Esophagus squamous epithelium (tissue), 5 donors: ENCODE measurements around the gene CARMIL1. TPM values are rescaled to one million over a fixed set of nuclear protein-coding genes. Genes with fewer than 3 reads are reported as not detected.

Experiments
- DNase-seq: peaks from one replicate; lab custom pipeline; 2025; lab: John Stamatoyannopoulos, UW
- H3K27ac ChIP-seq, 4 donors: fragments of 200-600 bp; sonication (generic); one replicate each; pipeline ENCODE4 v1.5.1; 2016 to 2019; ENCODE audit warnings: mild to moderate bottlenecking in 1 of 4
- H3K27me3 ChIP-seq, 4 donors: fragments of 200-600 bp; sonication (generic); 1 replicate in 3 of 4; 2 replicates in 1 of 4; pipeline versions ENCODE4 v1.5.1 to v1.6.0; 2017 to 2021; ENCODE audit warnings: antibody characterized with exemption in 1 of 4
- H3K36me3 ChIP-seq, 3 donors: fragments of 200-600 bp; sonication (generic); one replicate each; pipeline ENCODE4 v1.5.1; 2016 to 2019
- H3K4me1 ChIP-seq, 3 donors: fragments of 200-600 bp; sonication (generic); one replicate each; pipeline ENCODE4 v1.5.1; 2017 to 2019
- H3K4me3 ChIP-seq, 4 donors: fragments of 200-600 bp; sonication (generic); 1 replicate in 3 of 4; 2 replicates in 1 of 4; pipeline ENCODE4 v1.5.1; 2016 to 2019; ENCODE audit warnings: mild to moderate bottlenecking in 2 of 4, moderate library complexity in 1 of 4
- H3K9me3 ChIP-seq, 3 donors: fragments of 200-600 bp; sonication (generic); one replicate each; pipeline ENCODE4 v1.5.1; 2016 to 2019
- POLR2A ChIP-seq, 4 donors: fragments of 450-650 bp; IDR thresholded peaks; one replicate each; pipeline ENCODE4 v1.6.1; 2017; ENCODE audit warnings: antibody characterized with exemption in 4 of 4, mild to moderate bottlenecking in 4 of 4, moderate library complexity in 3 of 4
- WGBS, 2 donors: methylation state at CpG; one replicate each; pipeline ENCODE4 v1.1.5; 2018; 5-methylcytosine and 5-hydroxymethylcytosine counted together
- intact Hi-C: fragments of 100-400 bp; cut with DNase I; formaldehyde crosslinking; loops from one replicate; pipeline ENCODE4 v1.15.0; 2022
- total RNA-seq, 4 donors: library from RNA; depleted of rRNA; stranded (reverse); fragments of >200 nt; gene quantifications; one replicate each; pipeline ENCODE4 v1.1.0, GENCODE V29; 2016
- TF ChIP-seq, protein P1 (sequence below), 6 experiments: fragments of 450-650 bp in 4 of 6; fragments of 200-600 bp in 2 of 6; sonication (generic) in 2 of 6; IDR thresholded peaks; one replicate each; pipeline ENCODE4 v1.5.1; 2016 to 2019; ENCODE audit warnings: antibody characterized with exemption in 6 of 6, mild to moderate bottlenecking in 4 of 6, moderate library complexity in 4 of 6
- donor health status: DM: yes; HTN: yes; CAD: no.

CARMIL1 gene
- total RNA-seq, 4 donors from 2014 or later, result 7.2 to 19.7 (median 18.3) TPM

DNA sequence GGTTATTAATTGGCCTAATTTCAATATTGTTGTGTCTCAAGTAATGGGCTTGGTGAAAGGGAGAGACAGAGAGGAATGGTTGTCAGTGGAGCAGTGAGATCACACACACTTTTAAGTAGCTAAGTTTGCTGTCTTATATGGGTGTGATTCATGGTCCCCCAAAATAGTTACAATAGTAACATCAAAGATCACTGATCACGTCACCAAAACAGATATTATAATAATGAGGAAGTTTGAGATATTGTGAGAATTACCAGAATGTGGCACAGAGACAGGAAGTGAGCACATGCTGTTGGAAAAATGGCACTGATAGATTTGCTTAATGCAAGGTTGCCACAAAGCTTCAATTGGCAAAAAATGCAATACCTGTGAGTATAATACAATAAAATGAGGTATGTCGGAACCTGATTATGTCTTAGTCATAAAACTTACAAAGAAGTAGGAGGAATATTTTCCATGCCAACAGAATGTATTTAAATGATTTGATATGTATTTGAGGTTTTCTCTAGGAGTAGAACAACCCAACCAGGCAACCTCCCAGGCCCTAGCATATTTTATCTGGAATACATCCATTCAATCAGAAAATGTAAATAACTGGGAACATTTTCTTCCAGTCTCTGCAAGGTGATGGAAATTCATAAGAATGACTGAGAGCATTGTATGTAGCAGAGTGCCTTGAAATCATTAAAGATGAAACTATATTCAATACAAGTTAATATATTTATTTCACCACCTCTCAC, 167.8 kb downstream of the CARMIL1 start:
- intact Hi-C loops, result no loop called here
- TF ChIP-seq, protein P1, sequence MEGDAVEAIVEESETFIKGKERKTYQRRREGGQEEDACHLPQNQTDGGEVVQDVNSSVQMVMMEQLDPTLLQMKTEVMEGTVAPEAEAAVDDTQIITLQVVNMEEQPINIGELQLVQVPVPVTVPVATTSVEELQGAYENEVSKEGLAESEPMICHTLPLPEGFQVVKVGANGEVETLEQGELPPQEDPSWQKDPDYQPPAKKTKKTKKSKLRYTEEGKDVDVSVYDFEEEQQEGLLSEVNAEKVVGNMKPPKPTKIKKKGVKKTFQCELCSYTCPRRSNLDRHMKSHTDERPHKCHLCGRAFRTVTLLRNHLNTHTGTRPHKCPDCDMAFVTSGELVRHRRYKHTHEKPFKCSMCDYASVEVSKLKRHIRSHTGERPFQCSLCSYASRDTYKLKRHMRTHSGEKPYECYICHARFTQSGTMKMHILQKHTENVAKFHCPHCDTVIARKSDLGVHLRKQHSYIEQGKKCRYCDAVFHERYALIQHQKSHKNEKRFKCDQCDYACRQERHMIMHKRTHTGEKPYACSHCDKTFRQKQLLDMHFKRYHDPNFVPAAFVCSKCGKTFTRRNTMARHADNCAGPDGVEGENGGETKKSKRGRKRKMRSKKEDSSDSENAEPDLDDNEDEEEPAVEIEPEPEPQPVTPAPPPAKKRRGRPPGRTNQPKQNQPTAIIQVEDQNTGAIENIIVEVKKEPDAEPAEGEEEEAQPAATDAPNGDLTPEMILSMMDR (IDR thresholded peaks at IDR 0.05), result no peak
- TF ChIP-seq POLR2A (IDR thresholded peaks at IDR 0.05), result no peak
- DNase-seq, result no peak
- no peak overlapping the region for H3K27ac ChIP-seq
- no peak overlapping the region for H3K4me3 ChIP-seq
- H3K9me3 ChIP-seq, result peaks cover 0 to 3% (median 0%) of the 10 kb centered on the region in 3 donors
- no peaks in the 10 kb centered on the region for H3K27me3 ChIP-seq
- WGBS, 2 donors, result 41 to 59% methylated on average over 2 of the region's 2 CpGs
- peaks cover 0 to 18% (median 0%) of the 10 kb centered on the region in 3 donors for H3K4me1 ChIP-seq
- H3K36me3 ChIP-seq, result no peaks in the 10 kb centered on the region

DNA sequence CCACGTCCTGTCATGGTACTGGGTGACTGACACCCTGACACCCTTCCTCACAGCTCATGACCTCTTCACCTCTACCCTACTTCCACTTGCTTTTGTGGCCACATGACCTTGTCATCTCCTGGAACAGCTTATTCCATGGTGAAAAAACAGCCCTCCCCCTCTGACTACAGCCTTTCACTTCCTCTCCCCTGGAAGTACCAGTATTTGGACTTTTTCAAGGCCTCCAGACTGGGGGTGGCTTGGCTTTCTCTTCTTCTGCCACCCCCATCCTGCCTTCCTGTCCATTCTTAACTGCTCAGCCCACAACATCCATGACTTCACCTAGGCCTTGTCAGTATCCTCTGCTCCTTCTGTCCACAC, 168.4 kb downstream of the CARMIL1 start:
- 27 to 41% methylated on average over 1 of the region's 1 CpG for WGBS, 2 donors
- Histone ChIP-seq H3K27ac (no peak overlapping the region), H3K9me3 (peaks cover 0 to 3% (median 0%) of the 10 kb centered on the region in 3 donors)

DNA sequence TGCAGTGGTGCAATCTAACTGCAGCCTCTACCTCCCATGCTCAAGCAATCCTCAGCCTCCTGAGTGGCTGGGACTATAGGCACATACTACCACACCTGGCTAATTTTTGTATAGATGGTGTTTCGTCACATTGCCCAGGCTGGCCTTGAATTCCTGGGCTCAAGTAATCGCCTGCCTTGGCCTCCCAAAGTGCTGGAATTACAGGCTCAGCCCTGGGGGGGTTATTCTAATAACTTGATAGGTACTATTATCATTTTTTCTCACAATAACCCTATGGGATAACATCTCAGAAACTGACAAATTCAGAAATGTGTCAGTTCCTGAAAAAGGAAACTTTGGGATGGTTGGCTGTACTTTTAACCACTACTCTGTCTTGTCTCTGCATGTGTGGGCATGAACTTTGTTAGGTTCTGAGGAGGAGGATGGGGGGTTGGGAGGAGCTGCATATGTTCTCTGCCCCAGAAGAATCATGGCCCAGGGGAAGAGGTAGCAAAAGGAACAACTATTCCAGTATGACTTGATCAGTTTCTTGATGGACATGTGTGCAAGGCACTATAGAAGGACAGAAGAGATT, 169.9 kb downstream of the CARMIL1 start:
- TF ChIP-seq, protein P1 (IDR thresholded peaks at IDR 0.05), result no peak
- no peak for TF ChIP-seq POLR2A (IDR thresholded peaks at IDR 0.05)
- WGBS, 2 donors, result 41 to 65% methylated on average over 2 of the region's 2 CpGs
- Histone ChIP-seq H3K4me3 (no peak overlapping the region), H3K27ac (no peak overlapping the region), H3K4me1 (peaks cover 0 to 18% (median 0%) of the 10 kb centered on the region in 3 donors), H3K9me3 (peaks cover 0 to 3% (median 0%) of the 10 kb centered on the region in 3 donors), H3K27me3 (no peaks in the 10 kb centered on the region), H3K36me3 (no peaks in the 10 kb centered on the region)
- intact Hi-C loops, result no loop called here
- DNase-seq, result no peak

More for the DNA sequence above, 168.4 kb downstream of the CARMIL1 start:
- TF ChIP-seq POLR2A (IDR thresholded peaks at IDR 0.05), result no peak
- TF ChIP-seq, protein P1 (IDR thresholded peaks at IDR 0.05), result no peak
- H3K4me1 ChIP-seq, result peaks cover 0 to 18% (median 0%) of the 10 kb centered on the region in 3 donors
- DNase-seq, result no peak
- H3K4me3 ChIP-seq, result no peak overlapping the region
- intact Hi-C loops, result no loop called here
- H3K36me3 ChIP-seq, result no peaks in the 10 kb centered on the region
- H3K27me3 ChIP-seq, result no peaks in the 10 kb centered on the region

DNA sequence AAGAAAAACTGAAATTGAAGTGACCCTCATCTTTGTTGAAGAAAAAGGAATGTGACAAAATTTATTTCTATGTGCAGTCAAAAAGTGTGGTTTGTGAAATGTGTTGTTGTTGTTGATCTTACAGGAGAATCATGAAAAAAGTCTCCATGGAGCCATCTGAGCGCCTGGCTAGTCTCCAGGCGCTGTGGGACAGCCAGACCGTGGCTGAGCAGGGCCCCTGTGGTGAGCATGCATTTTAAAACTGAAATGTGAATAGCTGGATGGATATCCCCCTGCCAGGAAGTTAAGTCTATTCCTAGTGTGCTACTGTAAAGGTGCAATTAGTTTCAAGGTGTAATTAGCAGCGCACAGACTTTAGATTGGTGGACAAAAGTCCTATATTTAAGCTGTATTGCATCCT, 170.6 kb downstream of the CARMIL1 start:
- H3K4me3 ChIP-seq, result no peak overlapping the region
- no peak for DNase-seq

More for the DNA sequence above, 170.6 kb downstream of the CARMIL1 start:
- Histone ChIP-seq H3K4me1 (peaks cover 0 to 18% (median 0%) of the 10 kb centered on the region in 3 donors), H3K27me3 (no peaks in the 10 kb centered on the region), H3K36me3 (no peaks in the 10 kb centered on the region), H3K9me3 (peaks cover 0 to 3% (median 0%) of the 10 kb centered on the region in 3 donors), H3K27ac (no peak overlapping the region)
- 72 to 77% methylated on average over 4 of the region's 4 CpGs for WGBS, 2 donors
- TF ChIP-seq, protein P1 (IDR thresholded peaks at IDR 0.05), result no peak
- TF ChIP-seq POLR2A (IDR thresholded peaks at IDR 0.05), result no peak
- intact Hi-C loops, result no loop called here
